CD14-positive monocyte (primary cell): ENCODE data around the gene COX6B1. TPM values are rescaled to one million over a fixed set of nuclear protein-coding genes. Genes with fewer than 3 reads are reported as not detected.

ENCODE experiments used
- DNase-seq, 3 donors: peaks; one replicate each; pipeline ENCODE4 v3.0.0-alpha.2; 2011 to 2022
- H2AFZ ChIP-seq: 2 replicates; pipeline ENCODE4 v1.6.0; 2012; ENCODE audit warnings: mild to moderate bottlenecking, low read depth, low read length, inconsistent platforms; ENCODE audit not compliant: insufficient read depth, poor library complexity, severe bottlenecking
- H3K27ac ChIP-seq, 2 donors: 1 replicate in 1 of 2; 2 replicates in 1 of 2; pipeline ENCODE4 v1.5.1; 2012 to 2013; ENCODE audit warnings: low read length in 2 of 2, control low read depth in 1 of 2, inconsistent platforms in 1 of 2, low read depth in 1 of 2, mild to moderate bottlenecking in 1 of 2
- H3K27me3 ChIP-seq, 2 donors: one replicate each; pipeline versions ENCODE4 v1.6.0 to v1.6.1; 2011 to 2013; ENCODE audit warnings: low read length in 2 of 2; ENCODE audit not compliant: control insufficient read depth in 2 of 2, insufficient read depth in 2 of 2
- H3K36me3 ChIP-seq, 2 donors: replicated peaks in 1 of 2; 1 replicate in 1 of 2; 2 replicates in 1 of 2; pipeline versions ENCODE4 v1.5.1 to v1.6.1; 2012 to 2013; ENCODE audit warnings: low read length in 2 of 2, control low read depth in 1 of 2, inconsistent platforms in 1 of 2, mild to moderate bottlenecking in 1 of 2; ENCODE audit not compliant: insufficient read depth in 2 of 2, control insufficient read depth in 1 of 2
- H3K4me1 ChIP-seq, 2 donors: 1 replicate in 1 of 2; 2 replicates in 1 of 2; pipeline versions ENCODE4 v1.5.1 to v1.6.1; 2012 to 2013; ENCODE audit warnings: low read length in 2 of 2, control low read depth in 1 of 2, inconsistent platforms in 1 of 2, mild to moderate bottlenecking in 1 of 2, moderate library complexity in 1 of 2; ENCODE audit not compliant: insufficient read depth in 2 of 2, control insufficient read depth in 1 of 2
- H3K4me2 ChIP-seq: replicated peaks from 2 replicates; pipeline ENCODE3; 2012; ENCODE audit warnings: low read length, moderate library complexity, mild to moderate bottlenecking; ENCODE audit not compliant: poor library complexity, severe bottlenecking; ENCODE audit errors: extremely low read depth
- H3K4me3 ChIP-seq, 3 experiments: fragments of 200-600 bp in 1 of 3; sonication (generic) in 1 of 3; replicated peaks in 1 of 3; 1 replicate in 2 of 3; 2 replicates in 1 of 3; pipeline ENCODE4 v1.5.1; 2011 to 2013; ENCODE audit warnings: low read length in 3 of 3, mild to moderate bottlenecking in 3 of 3, control low read depth in 2 of 3, low read depth in 2 of 3, inconsistent platforms in 1 of 3, moderate library complexity in 1 of 3
- H3K79me2 ChIP-seq: 2 replicates; pipeline ENCODE4 v1.6.0; 2012; ENCODE audit warnings: mild to moderate bottlenecking, control low read depth, inconsistent platforms, low read length, moderate library complexity; ENCODE audit not compliant: insufficient read depth
- H3K9ac ChIP-seq: 2 replicates; pipeline ENCODE4 v1.6.0; 2017; ENCODE audit warnings: low read length, mild to moderate bottlenecking; ENCODE audit not compliant: insufficient read depth, poor library complexity, severe bottlenecking
- H3K9me3 ChIP-seq, 2 donors: replicated peaks in 1 of 2; 1 replicate in 1 of 2; 2 replicates in 1 of 2; pipeline versions ENCODE4 v1.5.1 to v1.6.1; 2012 to 2013; ENCODE audit warnings: low read length in 2 of 2, control low read depth in 1 of 2; ENCODE audit not compliant: control insufficient read depth in 1 of 2, insufficient read depth in 1 of 2
- H4K20me1 ChIP-seq: 2 replicates; pipeline ENCODE4 v1.6.0; 2012; ENCODE audit warnings: mild to moderate bottlenecking, low read length, control low read depth, moderate library complexity; ENCODE audit not compliant: insufficient read depth
- H3K27ac Mint-ChIP-seq, 7 donors: one replicate each; pipeline ENCODE4 v1.8.0; 2020; ENCODE audit warnings: mild to moderate bottlenecking in 7 of 7, mixed read lengths in 7 of 7, moderate library complexity in 6 of 7, inconsistent platforms in 2 of 7
- H3K27me3 Mint-ChIP-seq, 3 donors: one replicate each; pipeline ENCODE4 v1.8.0; 2021 to 2022; ENCODE audit warnings: low read depth in 3 of 3, mild to moderate bottlenecking in 3 of 3, mixed read lengths in 3 of 3, moderate library complexity in 3 of 3, inconsistent platforms in 1 of 3
- H3K36me3 Mint-ChIP-seq, 2 donors: one replicate each; pipeline ENCODE4 v1.8.0; 2020; ENCODE audit warnings: mixed read lengths in 2 of 2, inconsistent platforms in 1 of 2, mild to moderate bottlenecking in 1 of 2
- H3K4me1 Mint-ChIP-seq: one replicate; pipeline ENCODE4 v1.8.0; 2020; ENCODE audit warnings: mild to moderate bottlenecking, mixed read lengths
- H3K4me3 Mint-ChIP-seq, 2 donors: one replicate each; pipeline ENCODE4 v1.8.0; 2020; ENCODE audit warnings: mild to moderate bottlenecking in 2 of 2, mixed read lengths in 2 of 2, moderate library complexity in 1 of 2
- H3K9me3 Mint-ChIP-seq, 7 donors: one replicate each; pipeline ENCODE4 v1.8.0; 2020 to 2022; ENCODE audit warnings: mixed read lengths in 7 of 7, mild to moderate bottlenecking in 6 of 7, moderate library complexity in 6 of 7, inconsistent platforms in 2 of 7
- WGBS: methylation state at CpG from one replicate; pipeline ENCODE4 v1.1.5; 2013; ENCODE audit warnings: missing lambda C conversion rate; ENCODE audit not compliant: insufficient coverage; 5-methylcytosine and 5-hydroxymethylcytosine counted together
- intact Hi-C, 2 donors: fragments of 100-400 bp; cut with micrococcal nuclease; formaldehyde crosslinking; loops; one replicate each; pipeline versions ENCODE4 v1.15.0 to v1.15.1; 2023
- polyA plus RNA-seq, 3 donors: library from polyadenylated mRNA; depleted of rRNA in 1 of 3; unstranded in 2 of 3; stranded (reverse) in 1 of 3; fragments of 300-500 nt in 2 of 3; fragments of >200 nt in 1 of 3; fragmentation: Illumina TruSeq in 2 of 3; gene quantifications; 1 replicate in 2 of 3; 2 replicates in 1 of 3; pipeline ENCODE4 v1.2.3, GENCODE V29; 2012 to 2021
- TF ChIP-seq, protein P1 (sequence below): fragments of 200-600 bp; IDR thresholded peaks from one replicate; pipeline ENCODE4 v1.8.0; 2022; ENCODE audit warnings: antibody characterized with exemption, mild to moderate bottlenecking

The COX6B1 gene
- polyA plus RNA-seq, 3 donors, result 611 to 948 (median 825) TPM

DNA sequence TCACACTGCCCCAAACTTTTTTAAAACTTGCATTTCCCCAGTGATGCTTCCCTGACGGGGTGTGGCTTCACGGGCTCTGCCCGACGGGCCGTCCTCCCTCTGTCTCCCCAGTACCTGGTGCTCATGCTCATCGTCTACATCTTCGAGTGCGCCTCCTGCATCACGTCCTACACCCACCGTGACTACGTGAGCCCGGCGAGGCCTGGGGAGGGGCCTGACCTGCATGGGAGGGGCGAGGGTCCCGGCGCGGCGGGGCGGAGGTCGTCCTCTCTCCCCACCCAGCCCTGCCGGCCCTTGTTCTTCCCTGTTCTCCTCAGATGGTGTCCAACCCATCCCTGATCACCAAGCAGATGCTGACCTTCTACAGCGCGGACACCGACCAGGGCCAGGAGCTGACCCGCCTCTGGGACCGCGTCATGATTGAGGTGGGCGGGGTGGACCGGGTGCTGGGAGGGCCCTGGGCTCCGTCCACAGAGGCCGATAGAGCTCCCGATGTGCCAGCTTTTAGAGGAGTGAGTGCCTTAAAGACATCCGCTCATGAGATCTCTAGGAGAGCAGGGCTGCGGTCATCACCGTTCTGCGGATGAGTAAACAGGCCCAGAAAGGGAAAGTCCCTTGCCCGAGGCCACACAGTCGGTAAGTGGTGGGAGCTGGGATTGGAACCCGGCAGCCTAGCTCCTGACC lies 25.1 kb downstream of the COX6B1 start:
- peaks cover 6% of the 10 kb centered on the region for H3K4me1 Mint-ChIP-seq
- no peak overlapping the region for H3K9ac ChIP-seq
- peak overlapping the region; percentile 80 for H2AFZ ChIP-seq
- intact Hi-C loops, result no loop called here
- peaks cover 54 to 66% (median 59%) of the 10 kb centered on the region in 3 donors for H3K27me3 Mint-ChIP-seq
- no peak overlapping the region for H3K27ac ChIP-seq
- WGBS, result 2% methylated on average over 18 of the region's 39 CpGs
- TF ChIP-seq, protein P1, sequence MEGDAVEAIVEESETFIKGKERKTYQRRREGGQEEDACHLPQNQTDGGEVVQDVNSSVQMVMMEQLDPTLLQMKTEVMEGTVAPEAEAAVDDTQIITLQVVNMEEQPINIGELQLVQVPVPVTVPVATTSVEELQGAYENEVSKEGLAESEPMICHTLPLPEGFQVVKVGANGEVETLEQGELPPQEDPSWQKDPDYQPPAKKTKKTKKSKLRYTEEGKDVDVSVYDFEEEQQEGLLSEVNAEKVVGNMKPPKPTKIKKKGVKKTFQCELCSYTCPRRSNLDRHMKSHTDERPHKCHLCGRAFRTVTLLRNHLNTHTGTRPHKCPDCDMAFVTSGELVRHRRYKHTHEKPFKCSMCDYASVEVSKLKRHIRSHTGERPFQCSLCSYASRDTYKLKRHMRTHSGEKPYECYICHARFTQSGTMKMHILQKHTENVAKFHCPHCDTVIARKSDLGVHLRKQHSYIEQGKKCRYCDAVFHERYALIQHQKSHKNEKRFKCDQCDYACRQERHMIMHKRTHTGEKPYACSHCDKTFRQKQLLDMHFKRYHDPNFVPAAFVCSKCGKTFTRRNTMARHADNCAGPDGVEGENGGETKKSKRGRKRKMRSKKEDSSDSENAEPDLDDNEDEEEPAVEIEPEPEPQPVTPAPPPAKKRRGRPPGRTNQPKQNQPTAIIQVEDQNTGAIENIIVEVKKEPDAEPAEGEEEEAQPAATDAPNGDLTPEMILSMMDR, result no peak
- H3K36me3 ChIP-seq, result no peaks in the 10 kb centered on the region
- peak overlapping the region; percentile 45 for H3K4me2 ChIP-seq
- H3K4me3 ChIP-seq, result peak overlapping the region in 1 of 3 experiments; percentile 54
- peaks cover 0 to 9% (median 0%) of the 10 kb centered on the region in 7 donors for H3K9me3 Mint-ChIP-seq
- H3K9me3 ChIP-seq, result peaks cover 0 to 7% of the 10 kb centered on the region in 2 donors
- no peaks in the 10 kb centered on the region for H3K36me3 Mint-ChIP-seq
- DNase-seq, result peak in 1 of 3 donors; percentile 42
- peak overlapping the region in 1 of 7 donors; percentile 30 for H3K27ac Mint-ChIP-seq
- H3K79me2 ChIP-seq, result no peaks in the 10 kb centered on the region
- no peaks in the 10 kb centered on the region for H4K20me1 ChIP-seq
- peaks cover 9 to 39% of the 10 kb centered on the region in 2 donors for H3K27me3 ChIP-seq
- peak overlapping the region; percentile 37 to 77 for H3K4me3 Mint-ChIP-seq
- peaks cover 0 to 6% of the 10 kb centered on the region in 2 donors for H3K4me1 ChIP-seq

DNA sequence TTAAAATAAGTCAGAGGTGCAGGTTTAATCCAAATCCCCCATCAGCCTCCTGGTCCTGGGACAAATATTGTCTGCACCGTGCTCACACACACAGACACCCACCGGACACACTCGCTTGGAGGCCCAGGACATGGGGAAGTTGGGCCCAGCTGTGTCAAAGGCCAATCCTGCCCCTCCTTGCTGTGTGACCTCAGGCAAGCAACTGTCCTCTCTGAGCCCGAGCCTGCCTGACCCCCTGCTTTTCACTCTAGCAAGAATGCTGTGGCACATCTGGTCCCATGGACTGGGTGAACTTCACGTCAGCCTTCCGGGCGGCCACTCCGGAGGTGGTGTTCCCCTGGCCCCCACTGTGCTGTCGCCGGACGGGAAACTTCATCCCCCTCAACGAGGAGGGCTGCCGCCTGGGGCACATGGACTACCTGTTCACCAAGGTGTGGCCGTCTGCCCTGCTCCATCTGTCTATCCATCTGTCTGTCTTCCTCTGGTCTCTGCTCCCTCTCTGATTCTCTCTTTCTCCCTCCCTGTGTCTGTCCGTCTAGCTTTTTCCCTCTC lies 27.5 kb downstream of the COX6B1 start:
- H3K9ac ChIP-seq, result no peak overlapping the region
- H3K9me3 Mint-ChIP-seq, result peaks cover 0 to 5% (median 0%) of the 10 kb centered on the region in 7 donors

More for the DNA sequence above, 27.5 kb downstream of the COX6B1 start:
- no peak overlapping the region for H3K4me3 Mint-ChIP-seq
- no peak overlapping the region for H2AFZ ChIP-seq
- 82% methylated on average over 14 of the region's 15 CpGs for WGBS
- H3K9me3 ChIP-seq, result peaks cover 0 to 7% of the 10 kb centered on the region in 2 donors
- no peaks in the 10 kb centered on the region for H3K79me2 ChIP-seq
- H3K4me3 ChIP-seq, result no peak overlapping the region
- H3K27me3 ChIP-seq, result peaks cover 9 to 39% of the 10 kb centered on the region in 2 donors
- no peak overlapping the region for H3K4me2 ChIP-seq
- no peaks in the 10 kb centered on the region for H4K20me1 ChIP-seq
- peaks cover 43 to 56% (median 47%) of the 10 kb centered on the region in 3 donors for H3K27me3 Mint-ChIP-seq
- no peak overlapping the region for H3K27ac ChIP-seq
- no peak overlapping the region for H3K27ac Mint-ChIP-seq
- peaks cover 6% of the 10 kb centered on the region for H3K4me1 Mint-ChIP-seq
- no peaks in the 10 kb centered on the region for H3K36me3 Mint-ChIP-seq
- no peak for DNase-seq
- H3K36me3 ChIP-seq, result no peaks in the 10 kb centered on the region
- peaks cover 0 to 6% of the 10 kb centered on the region in 2 donors for H3K4me1 ChIP-seq
- TF ChIP-seq, protein P1, result no peak
- intact Hi-C loops, result no loop called here
